ENCODE data around the gene QKI. TPM values are rescaled to one million over a fixed set of nuclear protein-coding genes. Genes with fewer than 3 reads are reported as not detected.

Gene QKI
- total RNA-seq, 1 experiment from 2014 or later = 176 TPM

DNA sequence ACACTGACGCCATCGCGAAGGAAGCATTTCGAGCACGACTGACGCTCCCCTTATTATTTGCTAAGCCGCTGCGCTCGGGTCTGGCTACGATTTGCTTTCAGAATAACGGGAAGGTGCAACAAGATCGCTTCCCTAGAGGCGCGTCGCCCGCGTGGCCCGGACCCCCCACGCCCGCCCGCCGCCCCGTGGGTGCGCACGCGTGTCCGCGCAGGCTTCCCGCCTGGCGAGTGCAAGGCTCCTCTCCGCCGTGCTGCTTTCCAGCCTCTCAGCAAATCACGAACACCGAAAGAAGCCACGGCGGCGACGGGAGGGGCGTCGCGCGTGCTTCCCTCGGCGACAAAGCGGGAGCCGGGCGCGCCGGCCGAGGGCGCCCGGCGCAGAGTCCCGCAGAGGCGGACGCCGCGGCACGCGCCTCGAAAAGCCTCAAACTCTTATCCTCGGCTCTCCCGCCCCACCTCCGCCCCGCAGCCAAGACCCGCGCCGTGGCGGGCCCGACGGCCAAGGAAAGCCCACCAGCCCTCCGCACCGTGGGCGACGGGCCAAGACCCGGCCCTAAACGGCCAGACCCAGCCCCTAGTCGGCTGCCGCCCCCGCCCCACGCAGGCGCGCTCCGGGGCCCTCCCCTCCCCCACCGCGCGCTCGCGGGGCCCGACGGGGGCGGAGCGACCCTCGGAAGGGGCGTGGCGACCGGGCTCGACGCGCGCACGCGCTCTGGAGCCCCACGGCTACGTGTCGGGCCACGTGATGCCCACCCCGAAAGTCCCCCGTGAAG is 987 bp upstream of the QKI start:
- Histone ChIP-seq H3K9me3 (ENCODE audit: control insufficient read depth, low read depth, low read length) (no peaks in the 10 kb centered on the region), H3K56ac (ENCODE audit: insufficient read length, low read depth, low read length) (no peak overlapping the region), H4K91ac (ENCODE audit: insufficient read length, low read depth, low read length) (no peak overlapping the region), H4K20me1 (ENCODE audit: control insufficient read depth, insufficient read depth, insufficient read length) (no peaks in the 10 kb centered on the region), H4K5ac (ENCODE audit: insufficient read length, low read depth, low read length) (no peak overlapping the region), H3K79me2 (ENCODE audit: insufficient read depth, low read length) (peaks cover 12% of the 10 kb centered on the region), H3K27me3 (ENCODE audit: insufficient read depth, low read length) (no peaks in the 10 kb centered on the region), H3K23ac (ENCODE audit: insufficient read length, low read depth, low read length) (no peak overlapping the region), H3K79me1 (ENCODE audit: insufficient read depth, low read depth, low read length, poor library complexity, severe bottlenecking) (no peaks in the 10 kb centered on the region), H3K9ac (ENCODE audit: extremely low read depth, insufficient read length, low read length) (peak overlapping the region; percentile 53), H2BK12ac (ENCODE audit: insufficient read length, low read depth, low read length) (no peak overlapping the region), H2BK15ac (ENCODE audit: low read depth, low read length) (no peak overlapping the region), H4K8ac (replicated peaks; ENCODE audit: insufficient read length, low read depth, low read length) (no peak overlapping the region), H3K18ac (ENCODE audit: insufficient read length, low read depth, low read length) (peak overlapping the region; percentile 77), H2AK5ac (ENCODE audit: insufficient read length, low read length) (no peak overlapping the region), H2BK120ac (ENCODE audit: low read depth, low read length, poor library complexity, severe bottlenecking) (no peak overlapping the region), H2BK20ac (ENCODE audit: low read depth, low read length, poor library complexity, severe bottlenecking) (no peak overlapping the region), H3T11ph (ENCODE audit: low read length) (no peak overlapping the region), H3K4ac (ENCODE audit: low read depth, low read length) (no peak overlapping the region), H3K27ac (ENCODE audit: insufficient read length, low read depth, low read length) (no peak overlapping the region), H3K4me2 (ENCODE audit: insufficient read depth, insufficient read length, low read length) (peak overlapping the region; percentile 56), H2AFZ (ENCODE audit: low read length) (no peak overlapping the region), H3K4me1 (ENCODE audit: insufficient read depth, low read length) (peaks cover 2% of the 10 kb centered on the region; the same call in 1 of the 2 replicates), H3K14ac (ENCODE audit: insufficient read depth, low read length) (peak overlapping the region; percentile 66), H3K23me2 (ENCODE audit: insufficient read length, low read depth, low read length, poor library complexity, severe bottlenecking) (peaks cover 9% of the 10 kb centered on the region), H2BK5ac (ENCODE audit: insufficient read length, low read length) (no peak overlapping the region)
- peaks cover 29 to 33% of the 10 kb centered on the region in 2 experiments for H3K4me1 Mint-ChIP-seq
- H3K27me3 Mint-ChIP-seq (ENCODE audit: low read depth) = no peaks in the 10 kb centered on the region
- no CpG with 5 or more reads among the region's 109 CpGs for WGBS (ENCODE audit: extremely low coverage, insufficient read length, low lambda C conversion rate)
- TF ChIP-seq, protein P1, sequence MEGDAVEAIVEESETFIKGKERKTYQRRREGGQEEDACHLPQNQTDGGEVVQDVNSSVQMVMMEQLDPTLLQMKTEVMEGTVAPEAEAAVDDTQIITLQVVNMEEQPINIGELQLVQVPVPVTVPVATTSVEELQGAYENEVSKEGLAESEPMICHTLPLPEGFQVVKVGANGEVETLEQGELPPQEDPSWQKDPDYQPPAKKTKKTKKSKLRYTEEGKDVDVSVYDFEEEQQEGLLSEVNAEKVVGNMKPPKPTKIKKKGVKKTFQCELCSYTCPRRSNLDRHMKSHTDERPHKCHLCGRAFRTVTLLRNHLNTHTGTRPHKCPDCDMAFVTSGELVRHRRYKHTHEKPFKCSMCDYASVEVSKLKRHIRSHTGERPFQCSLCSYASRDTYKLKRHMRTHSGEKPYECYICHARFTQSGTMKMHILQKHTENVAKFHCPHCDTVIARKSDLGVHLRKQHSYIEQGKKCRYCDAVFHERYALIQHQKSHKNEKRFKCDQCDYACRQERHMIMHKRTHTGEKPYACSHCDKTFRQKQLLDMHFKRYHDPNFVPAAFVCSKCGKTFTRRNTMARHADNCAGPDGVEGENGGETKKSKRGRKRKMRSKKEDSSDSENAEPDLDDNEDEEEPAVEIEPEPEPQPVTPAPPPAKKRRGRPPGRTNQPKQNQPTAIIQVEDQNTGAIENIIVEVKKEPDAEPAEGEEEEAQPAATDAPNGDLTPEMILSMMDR (conservative IDR thresholded peaks at IDR 0.05) = no peak
- peak; percentile 73 for DNase-seq
- H3K9me3 Mint-ChIP-seq = no peaks in the 10 kb centered on the region; a peak in 1 of 5 replicates
- H3K4me3 Mint-ChIP-seq = peak overlapping the region; percentile 68 to 84
- peak overlapping the region; percentile 6 to 70 (median 9); a peak in 4 of 7 replicates for H3K27ac Mint-ChIP-seq
- peaks cover 2 to 13% (median 6%) of the 10 kb centered on the region in 3 experiments; a peak in 4 of 7 replicates for H3K36me3 Mint-ChIP-seq (ENCODE audit: insufficient read depth in 1 of 3, low read depth in 3 of 3)
